GM12891 (cell line): Measurements from ENCODE around the gene ABLIM2.

ENCODE experiments used
- DNase-seq: peaks from one replicate; pipeline ENCODE4 v3.0.0; 2011; ENCODE audit warnings: low spot score; ENCODE audit not compliant: insufficient read length
- FAIRE-seq: peaks from 2 replicates; lab custom pipeline; 2011; peaks lifted over from hg19 to GRCh38; lab: Jason Lieb, UNC
- PAX5 ChIP-seq: IDR thresholded peaks from 2 replicates; pipeline ENCODE4 v1.6.1; 2011; ENCODE audit warnings: low read length, moderate library complexity, mild to moderate bottlenecking; ENCODE audit not compliant: insufficient read depth, severe bottlenecking
- POLR2A ChIP-seq: IDR thresholded peaks from 2 replicates; pipeline ENCODE4 v1.6.1; 2011; ENCODE audit warnings: low read depth, low read length, control low read depth
- POLR2AphosphoS5 ChIP-seq: IDR thresholded peaks from 2 replicates; pipeline ENCODE4 v1.6.1; 2011; ENCODE audit warnings: low read depth, low read length, control low read depth
- POU2F2 ChIP-seq: IDR thresholded peaks from 2 replicates; pipeline ENCODE4 v1.6.1; 2011; ENCODE audit warnings: low read depth, mild to moderate bottlenecking, control low read depth, low read length, moderate library complexity
- SPI1 ChIP-seq: IDR thresholded peaks from 2 replicates; pipeline ENCODE4 v1.6.1; 2011; ENCODE audit warnings: low read depth, low read length, control low read depth
- TAF1 ChIP-seq: IDR thresholded peaks from 2 replicates; pipeline ENCODE4 v1.6.1; 2011; ENCODE audit warnings: low read depth, low read length, control low read depth

ABLIM2 gene

GRCh38 chr4:7941965-7942496 is 216.6 kb downstream of the ABLIM2 start:
- no peak for TF ChIP-seq POLR2A
- TF ChIP-seq PAX5, result no peak
- TF ChIP-seq POU2F2, result no peak
- no peak for TF ChIP-seq TAF1
- TF ChIP-seq SPI1, result no peak
- no peak for TF ChIP-seq POLR2AphosphoS5
- FAIRE-seq (no peak), DNase-seq (no peak)

DNA sequence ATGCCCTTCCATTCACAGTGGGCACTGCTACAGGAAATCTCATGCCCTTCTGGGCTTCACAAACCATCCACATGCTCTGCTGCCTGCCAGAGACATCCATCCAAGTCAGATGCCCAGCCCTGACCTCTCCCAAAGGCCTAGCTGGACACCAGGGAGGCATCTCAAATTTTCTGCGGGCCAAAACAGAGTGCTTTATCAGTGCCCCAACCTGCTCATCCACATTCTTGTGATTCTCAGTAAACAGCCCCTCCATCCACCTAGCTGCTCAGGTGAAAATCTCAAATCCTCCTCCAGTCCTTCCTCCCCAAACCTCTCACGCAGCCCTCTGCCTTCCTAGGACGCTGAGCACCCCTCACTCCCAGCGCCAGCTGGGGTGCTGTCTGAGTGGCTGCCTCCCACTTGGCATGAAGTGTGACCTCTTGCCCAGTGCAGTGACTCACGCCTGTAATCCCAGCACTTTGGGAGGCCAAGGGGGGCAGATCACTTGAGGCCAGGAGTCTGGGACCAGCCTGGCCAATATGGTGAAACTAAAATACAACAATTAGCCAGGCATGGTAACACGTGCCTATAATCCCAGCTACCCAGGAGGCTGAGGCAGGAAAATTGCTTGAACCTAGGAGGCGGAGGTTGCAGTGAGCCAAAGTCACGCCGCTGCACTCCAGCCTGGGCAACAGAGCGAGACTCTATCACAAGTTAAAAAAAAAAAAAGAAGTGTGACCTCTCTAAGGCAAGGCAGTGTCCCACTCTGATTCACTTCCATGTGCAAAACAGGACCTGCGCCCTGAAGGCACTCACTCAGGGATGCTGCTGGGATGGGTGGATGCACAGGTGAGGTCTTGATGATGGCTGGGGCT is 217.3 kb downstream of the ABLIM2 start:
- FAIRE-seq (no peak), DNase-seq (no peak)
- TF ChIP-seq POLR2AphosphoS5 (no peak), TAF1 (no peak), POLR2A (no peak), POU2F2 (no peak), SPI1 (no peak), PAX5 (no peak)

DNA sequence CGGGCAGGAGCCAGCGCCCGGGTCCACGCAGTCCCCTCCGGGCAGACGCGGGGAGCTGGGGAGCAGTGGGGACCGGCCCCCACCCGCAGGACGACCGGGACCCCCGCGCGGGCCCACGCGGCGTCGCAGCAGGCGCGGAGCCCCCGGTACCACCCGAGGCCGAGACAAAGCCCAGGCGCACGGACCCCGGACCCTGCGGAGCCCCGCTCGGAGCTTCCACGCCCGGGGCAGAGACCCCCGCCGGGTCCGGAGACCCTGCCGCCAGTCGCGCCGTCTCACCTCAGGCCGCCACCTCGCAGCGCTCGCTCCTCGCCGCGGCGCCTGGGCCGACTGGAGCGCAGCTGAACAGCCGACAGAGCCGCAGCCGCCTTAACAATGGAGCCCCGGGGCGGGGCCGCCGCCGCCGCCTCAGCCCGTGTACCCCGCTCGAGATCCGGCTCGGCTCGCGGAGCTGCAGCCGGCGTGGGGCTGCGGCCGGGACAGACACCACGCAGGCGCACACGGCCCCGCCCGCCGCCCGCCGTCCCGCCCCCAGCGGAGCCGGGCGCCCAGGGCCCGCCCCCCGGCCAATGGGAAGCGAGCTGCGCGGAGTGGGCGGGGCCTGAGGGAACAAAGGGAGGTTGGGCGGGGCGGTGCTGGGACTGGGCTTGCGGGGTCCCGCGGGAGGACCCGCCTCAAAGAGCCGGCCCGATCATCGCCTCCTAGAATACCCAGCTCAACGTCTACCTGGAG is 219.1 kb downstream of the ABLIM2 start, which contains the start of gene AFAP1:
Gene AFAP1, minus strand, starts transcription at position 485 of the 732 bp plus-strand sequence. CDS start 67,783 bp downstream, outside the sequence.
- DNase-seq, result peak; percentile 97
- TF ChIP-seq TAF1 (no peak), POLR2A (no peak), POU2F2 (no peak), POLR2AphosphoS5 (no peak), SPI1 (no peak), PAX5 (no peak)
- peak; percentile 47 for FAIRE-seq

DNA sequence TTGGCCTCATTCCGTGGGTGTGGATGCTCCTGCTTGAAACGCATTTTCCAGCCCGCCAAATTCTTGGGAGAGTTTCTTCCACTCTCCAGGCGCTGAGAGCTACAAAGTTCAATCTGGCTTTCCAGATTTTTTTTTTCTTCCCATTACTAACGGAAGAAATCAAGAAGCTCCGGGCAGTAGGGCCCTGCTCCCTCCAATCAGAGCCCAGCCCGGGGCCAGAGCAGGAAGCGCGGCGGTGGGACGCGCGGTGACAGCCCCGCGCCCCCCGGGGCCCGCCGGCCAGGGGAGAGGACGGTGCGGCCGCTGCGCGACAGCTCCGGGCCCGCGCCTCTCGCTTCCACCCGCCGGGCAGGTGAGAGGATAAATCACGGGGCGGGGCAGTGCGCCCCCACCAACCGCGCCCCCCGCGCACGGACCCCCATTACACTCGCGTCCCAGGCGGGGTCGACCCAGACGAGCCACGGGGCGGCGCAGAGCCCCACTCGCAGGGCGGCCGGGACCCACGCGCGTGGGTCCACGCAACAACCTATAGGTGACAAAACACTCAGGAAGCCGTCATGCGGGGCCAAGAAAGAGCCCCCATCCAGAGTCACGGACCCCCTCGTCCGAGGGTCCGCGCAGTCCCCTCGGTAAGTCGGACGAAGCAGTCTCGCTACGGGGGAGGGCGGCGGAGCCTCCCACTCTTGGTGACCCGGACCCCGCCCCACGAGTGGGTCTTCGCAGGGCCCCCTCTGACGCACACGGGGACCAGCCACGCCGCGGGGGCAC is 219.8 kb downstream of the ABLIM2 start:
- no peak for DNase-seq
- FAIRE-seq, result no peak
- TF ChIP-seq TAF1 (no peak), PAX5 (no peak), POLR2A (no peak), POU2F2 (no peak), SPI1 (no peak), POLR2AphosphoS5 (no peak)

- TF ChIP-seq POU2F2 (no peak), PAX5 (no peak), TAF1 (no peak), POLR2AphosphoS5 (no peak), POLR2A (no peak), SPI1 (no peak)
- DNase-seq, result no peak
- no peak for FAIRE-seq
Measured at GRCh38 chr4:7938266-7938608, 220.4 kb downstream of the ABLIM2 start.

DNA sequence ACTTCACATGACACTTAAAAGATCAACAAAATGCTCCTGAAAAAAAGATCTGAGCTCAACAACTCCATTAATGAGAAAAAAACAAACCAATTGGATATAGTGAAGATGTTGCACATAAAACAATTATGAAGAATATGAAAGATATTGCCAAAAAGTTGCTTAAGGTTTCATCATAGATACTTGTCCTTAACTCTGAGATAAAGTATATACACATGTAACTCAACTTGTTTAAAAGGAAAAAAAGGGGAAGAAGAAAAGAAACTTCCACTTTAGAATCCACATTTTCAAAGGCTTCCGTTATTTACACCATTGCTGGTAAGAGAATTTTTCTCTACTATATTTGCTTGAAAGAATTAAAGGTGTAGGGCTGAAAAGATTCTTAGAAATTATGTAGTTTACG is 221.6 kb downstream of the ABLIM2 start:
- FAIRE-seq (no peak), DNase-seq (no peak)
- TF ChIP-seq POLR2AphosphoS5 (no peak), POLR2A (no peak), TAF1 (no peak), SPI1 (no peak), PAX5 (no peak), POU2F2 (no peak)

DNA sequence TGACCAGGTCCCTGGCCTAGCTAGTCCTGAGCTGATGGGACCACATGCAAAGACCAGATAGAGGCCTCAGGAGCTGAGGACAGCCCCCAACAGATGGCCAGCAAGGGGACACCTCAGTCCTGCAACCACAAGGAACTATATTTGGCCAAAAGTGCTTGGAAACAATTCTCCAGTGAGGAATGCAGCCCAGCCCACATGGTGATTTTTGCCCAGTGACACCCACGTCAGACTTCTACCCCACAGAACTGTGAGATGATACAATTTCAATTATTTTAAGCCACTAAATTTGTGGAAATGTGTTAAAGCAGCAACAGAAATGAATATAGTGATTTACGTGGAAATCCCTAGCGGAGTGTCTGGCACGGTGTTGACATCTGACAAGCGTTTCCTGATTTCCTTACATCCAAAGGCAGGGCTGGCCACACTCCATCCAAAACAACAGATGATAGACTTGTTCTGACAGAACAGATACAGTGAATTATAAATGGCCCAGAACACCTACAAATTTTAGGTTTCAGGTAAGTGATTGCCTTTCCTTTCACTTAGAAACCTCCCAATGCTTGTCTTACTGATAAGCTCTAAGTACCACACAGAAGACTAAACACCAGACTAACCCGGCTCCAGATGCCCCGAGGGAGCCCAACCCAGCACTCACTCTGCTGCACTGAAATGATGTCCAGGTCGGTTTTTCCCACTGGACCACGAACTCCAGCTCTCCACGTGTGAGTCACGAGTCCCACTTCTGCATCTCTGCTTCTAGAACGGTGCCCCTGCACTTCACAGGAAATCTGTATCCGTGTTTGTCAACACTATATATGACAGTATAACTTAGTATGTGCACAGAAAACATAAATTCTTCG is 224.7 kb downstream of the ABLIM2 start:
- no peak for DNase-seq
- no peak for TF ChIP-seq TAF1
- no peak for TF ChIP-seq SPI1
- TF ChIP-seq POLR2AphosphoS5, result no peak
- no peak for TF ChIP-seq POLR2A
- TF ChIP-seq POU2F2, result no peak
- no peak for TF ChIP-seq PAX5
- no peak for FAIRE-seq

- no peak for DNase-seq
- no peak for FAIRE-seq
- TF ChIP-seq POLR2A (no peak), PAX5 (no peak), TAF1 (no peak), POLR2AphosphoS5 (no peak), POU2F2 (no peak), SPI1 (no peak)
Measured at GRCh38 chr4:7932287-7932686, 226.3 kb downstream of the ABLIM2 start.
